IMR-90 (cell line): ENCODE measurements around the gene NFE2L1. TPM values are rescaled to one million over a fixed set of nuclear protein-coding genes. Genes with fewer than 3 reads are reported as not detected.
A peak's percentile ranks its signal among the peaks of the same experiment; 100 is the strongest.

Experiments
- ATAC-seq: fragments of 200-7000 bp; cut with Tn5 transposase; 2 replicates; pipeline ENCODE4 v1.9.1; 2020; ENCODE audit warnings: low read depth, mild to moderate bottlenecking, moderate library complexity
- BruUV-seq: library from RNA; stranded (reverse); fragments of 400-500 nt; replicated peaks from 2 replicates; lab custom pipeline; 2021; lab: Mats Ljungman, UMichigan
- CTCF ChIA-PET: fragments of 300-600 bp; formaldehyde crosslinking; extraction: SDS; loops from one replicate; lab custom pipeline; 2021; ENCODE audit warnings: antibody characterized with exemption; lab: Yijun Ruan, JAX
- POLR2A ChIA-PET: fragments of 300-600 bp; sonication (Branson Sonifier 250); formaldehyde crosslinking; loops from one replicate; lab custom pipeline; 2022; ENCODE audit warnings: antibody characterized with exemption; ENCODE audit not compliant: unreplicated experiment; lab: Charles Lee
- DNase-seq: peaks from one replicate; pipeline ENCODE4 v3.0.0; 2013
- H2AFZ ChIP-seq: replicated peaks from 2 replicates; pipeline ENCODE3; 2013; ENCODE audit warnings: low read length, mild to moderate bottlenecking; ENCODE audit not compliant: poor library complexity
- H2AK5ac ChIP-seq: 2 replicates; pipeline ENCODE4 v1.6.1; 2013; ENCODE audit warnings: low read depth, low read length, inconsistent platforms
- H2AK9ac ChIP-seq: replicated peaks from 2 replicates; pipeline ENCODE3; 2013; ENCODE audit warnings: mild to moderate bottlenecking, low read depth, low read length, moderate library complexity; ENCODE audit not compliant: poor library complexity
- H2BK120ac ChIP-seq: 2 replicates; pipeline ENCODE4 v1.6.1; 2013; ENCODE audit warnings: low read depth, low read length, inconsistent platforms
- H2BK15ac ChIP-seq: 3 replicates; pipeline ENCODE4 v1.6.1; 2013; ENCODE audit warnings: low read depth, low read length, inconsistent platforms
- H2BK20ac ChIP-seq: 2 replicates; pipeline ENCODE4 v1.6.1; 2013; ENCODE audit warnings: low read depth, mild to moderate bottlenecking, inconsistent platforms, low read length, moderate library complexity
- H2BK5ac ChIP-seq: 2 replicates; pipeline ENCODE4 v1.6.1; 2013; ENCODE audit warnings: mild to moderate bottlenecking, low read depth, low read length, inconsistent platforms; ENCODE audit not compliant: poor library complexity, severe bottlenecking
- H3K14ac ChIP-seq: replicated peaks from 2 replicates; pipeline ENCODE4 v1.6.1; 2013; ENCODE audit warnings: low read depth, low read length, inconsistent platforms
- H3K18ac ChIP-seq: 2 replicates; pipeline ENCODE4 v1.6.1; 2013; ENCODE audit warnings: low read depth, low read length, control low read depth
- H3K23ac ChIP-seq: 2 replicates; pipeline ENCODE4 v1.6.1; 2013; ENCODE audit warnings: low read depth, low read length, inconsistent platforms
- H3K27ac ChIP-seq: 2 replicates; pipeline ENCODE4 v1.5.1; 2013; ENCODE audit warnings: mild to moderate bottlenecking, control low read depth, low read length; ENCODE audit not compliant: insufficient read depth
- H3K27me3 ChIP-seq: 2 replicates; pipeline ENCODE4 v1.6.1; 2013; ENCODE audit warnings: low read length; ENCODE audit not compliant: control insufficient read depth, insufficient read depth
- H3K36me3 ChIP-seq: 2 replicates; pipeline ENCODE4 v1.6.1; 2013; ENCODE audit warnings: low read length, mixed read lengths; ENCODE audit not compliant: control insufficient read depth, insufficient read depth
- H3K4ac ChIP-seq: 2 replicates; pipeline ENCODE4 v1.6.1; 2013; ENCODE audit warnings: low read depth, low read length, inconsistent platforms
- H3K4me1 ChIP-seq: 2 replicates; pipeline ENCODE4 v1.6.1; 2013; ENCODE audit warnings: low read length, mixed read lengths; ENCODE audit not compliant: control insufficient read depth, insufficient read depth
- H3K4me2 ChIP-seq: 2 replicates; pipeline ENCODE4 v1.6.1; 2013; ENCODE audit warnings: low read depth, mild to moderate bottlenecking, control low read depth, low read length, moderate library complexity
- H3K4me3 ChIP-seq: 2 replicates; pipeline ENCODE4 v1.5.1; 2013; ENCODE audit warnings: low read depth, mild to moderate bottlenecking, control low read depth, low read length, moderate library complexity; ENCODE audit not compliant: insufficient read depth
- H3K56ac ChIP-seq: 2 replicates; pipeline ENCODE4 v1.6.1; 2013; ENCODE audit warnings: low read length, inconsistent platforms; ENCODE audit not compliant: insufficient read depth; ENCODE audit errors: extremely low read depth
- H3K79me1 ChIP-seq, 2 experiments: 2 replicates each; pipeline ENCODE4 v1.6.1; 2013; ENCODE audit warnings: low read length in 2 of 2, inconsistent platforms in 1 of 2, low read depth in 1 of 2
- H3K9ac ChIP-seq: 2 replicates; pipeline ENCODE4 v1.6.1; 2013; ENCODE audit warnings: low read depth, low read length, control low read depth
- H3K9me1 ChIP-seq: 2 replicates; pipeline ENCODE4 v1.6.1; 2013; ENCODE audit warnings: low read length, inconsistent platforms; ENCODE audit not compliant: insufficient read depth
- H3K9me3 ChIP-seq: 2 replicates; pipeline ENCODE4 v1.6.1; 2013; ENCODE audit warnings: low read length; ENCODE audit not compliant: control insufficient read depth, insufficient read depth
- H4K20me1 ChIP-seq: 2 replicates; pipeline ENCODE4 v1.6.1; 2013; ENCODE audit warnings: low read length, inconsistent platforms; ENCODE audit not compliant: insufficient read depth
- H4K5ac ChIP-seq: 2 replicates; pipeline ENCODE4 v1.6.1; 2013; ENCODE audit warnings: mild to moderate bottlenecking, low read depth, low read length, control low read depth
- H4K8ac ChIP-seq, 2 experiments: 2 replicates each; pipeline ENCODE4 v1.6.1; 2013; ENCODE audit warnings: low read depth in 2 of 2, low read length in 2 of 2, control low read depth in 1 of 2, inconsistent platforms in 1 of 2
- H4K91ac ChIP-seq: 2 replicates; pipeline ENCODE4 v1.6.1; 2013; ENCODE audit warnings: low read depth, low read length, inconsistent platforms; ENCODE audit not compliant: insufficient read depth
- BHLHE40 ChIP-seq: fragments of 150-350 bp; IDR thresholded peaks from 2 replicates; pipeline ENCODE4 v1.6.1; 2016; ENCODE audit warnings: mild to moderate bottlenecking, low read depth, low read length
- CHD1 ChIP-seq: IDR thresholded peaks from 2 replicates; pipeline ENCODE4 v1.6.1; 2012; ENCODE audit warnings: low read depth, low read length, improper control_type of control experiment
- CTCF ChIP-seq: conservative IDR thresholded peaks from 2 replicates; pipeline ENCODE4 v1.5.1; 2012; ENCODE audit warnings: mild to moderate bottlenecking, low read depth, low read length, improper control_type of control experiment
- MXI1 ChIP-seq: IDR thresholded peaks from 2 replicates; pipeline ENCODE4 v1.6.1; 2012; ENCODE audit warnings: low read depth, mild to moderate bottlenecking, low read length, moderate library complexity, borderline replicate concordance
- WGBS, 2 experiments: methylation state at CpG; one replicate each; pipeline versions ENCODE4 v1.1.5 to v1.1.7; 2013; ENCODE audit warnings: missing lambda C conversion rate in 2 of 2; ENCODE audit not compliant: insufficient read length in 1 of 2; ENCODE audit errors: extremely low coverage in 2 of 2; 5-methylcytosine and 5-hydroxymethylcytosine counted together
- dilution Hi-C: fragments of 300-500 bp; cut with HindIII; formaldehyde crosslinking; loops from one replicate; pipeline ENCODE4 v1.14.3; 2018; ENCODE audit warnings: low sequenced_read_pairs; ENCODE audit not compliant: unreplicated experiment
- in situ Hi-C: fragments of 300-500 bp; cut with MboI; formaldehyde crosslinking; loops from 3 replicates; pipeline ENCODE4 v1.14.3; 2019; ENCODE audit warnings: low sequenced_read_pairs, inconsistent platforms, mixed read lengths
- intact Hi-C: fragments of 100-400 bp; cut with micrococcal nuclease; formaldehyde crosslinking; loops from 2 replicates; pipeline ENCODE4 v1.10.0; 2022
- polyA plus RNA-seq, 3 experiments: library from polyadenylated mRNA; depleted of rRNA; stranded (reverse); fragments of >200 nt; gene quantifications; 2 replicates each; pipeline ENCODE4 v1.2.3, GENCODE V29; 2012; ENCODE audit warnings: low replicate concordance in 1 of 3
- total RNA-seq: library from RNA; depleted of rRNA; stranded (reverse); fragments of >200 nt; gene quantifications from 2 replicates; pipeline ENCODE4 v1.2.3, GENCODE V29; 2012

Gene NFE2L1
- total and polyA plus RNA-seq, 2 of the 4 experiments (the other 2 are of a cell fraction), result 42.8 to 122 TPM

GRCh38 chr17:48051706-48052486 lies 3.7 kb downstream of the NFE2L1 start:
- H2BK120ac ChIP-seq, result no peak overlapping the region
- peaks cover 55% of the 10 kb centered on the region for H4K20me1 ChIP-seq
- 0 out of 2 replicates have a peak overlapping the region, but pooled peaks have one; percentile 9 for H3K9ac ChIP-seq
- no peak overlapping the region; the same call in 1 of the 2 replicates for H3K18ac ChIP-seq
- H3K9me3 ChIP-seq, result no peaks in the 10 kb centered on the region
- no peak overlapping the region for H4K5ac ChIP-seq
- no peak overlapping the region for H4K8ac ChIP-seq
- TF ChIP-seq CHD1 (no peak), BHLHE40 (peak; percentile 40; the same call in 1 of the 2 replicates), CTCF (0 out of 2 replicates have a peak, but pooled peaks have one; percentile 12), MXI1 (peak; percentile 91)
- peak overlapping the region; percentile 28 for H3K4ac ChIP-seq
- 0 out of 2 replicates have a peak overlapping the region, but pooled peaks have one; percentile 35 for H3K23ac ChIP-seq
- H3K14ac ChIP-seq, result peak overlapping the region; percentile 75; the same call in 1 of the 2 replicates
- H3K4me3 ChIP-seq, result no peak overlapping the region
- no CpG with 5 or more reads among the region's 5 CpGs for WGBS, 2 experiments
- dilution Hi-C loops, result no loop called here
- peak overlapping the region; percentile 89 for H2AK9ac ChIP-seq
- H3K27ac ChIP-seq, result peak overlapping the region; percentile 57; the same call in 1 of the 2 replicates
- H3K36me3 ChIP-seq, result peaks cover 44% of the 10 kb centered on the region
- H3K9me1 ChIP-seq, result peaks cover 48% of the 10 kb centered on the region
- H2AFZ ChIP-seq, result no peak overlapping the region
- CTCF ChIA-PET, result interaction anchor here (1.5 kb wide), 1 partner anchor 17 kb away, joined by 5 read pairs; no protein-coding TSS in a partner anchor
- H3K27me3 ChIP-seq, result no peaks in the 10 kb centered on the region
- POLR2A ChIA-PET, result no interaction called here
- no peak overlapping the region for H4K91ac ChIP-seq
- H3K4me1 ChIP-seq, result peaks cover 50% of the 10 kb centered on the region
- H2AK5ac ChIP-seq, result peak overlapping the region; percentile 36; the same call in 1 of the 2 replicates
- H2BK20ac ChIP-seq, result no peak overlapping the region
- intact Hi-C loops, result loop anchor here (2.0 kb wide), 1 partner anchor 15 kb away; the partner anchor contains the start of gene COPZ2
- no peak for ATAC-seq
- DNase-seq, result peak; percentile 68
- H3K79me1 ChIP-seq, result peaks cover 41 to 89% of the 10 kb centered on the region in 2 experiments
- BruUV-seq, result no TSS peak
- no peak overlapping the region for H2BK15ac ChIP-seq
- no peak overlapping the region for H3K56ac ChIP-seq
- in situ Hi-C loops, result no loop called here
- H2BK5ac ChIP-seq, result no peak overlapping the region
- peak overlapping the region; percentile 68 for H3K4me2 ChIP-seq
